Measurements from ENCODE around the gene XRN1.

Gene XRN1

DNA sequence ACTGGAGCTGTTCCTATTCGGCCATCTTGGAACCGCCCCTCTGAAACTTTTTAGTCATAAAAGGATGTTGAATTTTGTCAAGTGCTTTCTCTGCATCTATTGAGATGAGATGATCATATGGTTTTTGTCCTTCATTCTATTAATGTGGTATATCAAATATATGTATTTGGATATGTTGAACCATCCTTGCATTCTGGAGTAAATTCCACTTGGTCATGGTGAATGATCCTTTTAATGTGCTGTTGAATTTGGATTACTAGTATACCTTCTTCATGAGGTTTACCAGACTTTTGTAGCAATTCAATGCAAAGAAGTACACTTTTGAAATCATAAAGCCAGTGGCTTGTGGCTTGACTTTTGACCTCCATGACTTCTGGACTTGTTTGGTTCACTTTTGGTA is 33.4 kb upstream of the XRN1 start:
- no peak overlapping the region for H3K4me3 ChIP-seq (ENCODE audit: low read length)
- TF ChIP-seq, protein P1, sequence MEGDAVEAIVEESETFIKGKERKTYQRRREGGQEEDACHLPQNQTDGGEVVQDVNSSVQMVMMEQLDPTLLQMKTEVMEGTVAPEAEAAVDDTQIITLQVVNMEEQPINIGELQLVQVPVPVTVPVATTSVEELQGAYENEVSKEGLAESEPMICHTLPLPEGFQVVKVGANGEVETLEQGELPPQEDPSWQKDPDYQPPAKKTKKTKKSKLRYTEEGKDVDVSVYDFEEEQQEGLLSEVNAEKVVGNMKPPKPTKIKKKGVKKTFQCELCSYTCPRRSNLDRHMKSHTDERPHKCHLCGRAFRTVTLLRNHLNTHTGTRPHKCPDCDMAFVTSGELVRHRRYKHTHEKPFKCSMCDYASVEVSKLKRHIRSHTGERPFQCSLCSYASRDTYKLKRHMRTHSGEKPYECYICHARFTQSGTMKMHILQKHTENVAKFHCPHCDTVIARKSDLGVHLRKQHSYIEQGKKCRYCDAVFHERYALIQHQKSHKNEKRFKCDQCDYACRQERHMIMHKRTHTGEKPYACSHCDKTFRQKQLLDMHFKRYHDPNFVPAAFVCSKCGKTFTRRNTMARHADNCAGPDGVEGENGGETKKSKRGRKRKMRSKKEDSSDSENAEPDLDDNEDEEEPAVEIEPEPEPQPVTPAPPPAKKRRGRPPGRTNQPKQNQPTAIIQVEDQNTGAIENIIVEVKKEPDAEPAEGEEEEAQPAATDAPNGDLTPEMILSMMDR (conservative IDR thresholded peaks at IDR 0.05; ENCODE audit: low read length): no peak
- no peak for DNase-seq (ENCODE audit: low read depth)

DNA sequence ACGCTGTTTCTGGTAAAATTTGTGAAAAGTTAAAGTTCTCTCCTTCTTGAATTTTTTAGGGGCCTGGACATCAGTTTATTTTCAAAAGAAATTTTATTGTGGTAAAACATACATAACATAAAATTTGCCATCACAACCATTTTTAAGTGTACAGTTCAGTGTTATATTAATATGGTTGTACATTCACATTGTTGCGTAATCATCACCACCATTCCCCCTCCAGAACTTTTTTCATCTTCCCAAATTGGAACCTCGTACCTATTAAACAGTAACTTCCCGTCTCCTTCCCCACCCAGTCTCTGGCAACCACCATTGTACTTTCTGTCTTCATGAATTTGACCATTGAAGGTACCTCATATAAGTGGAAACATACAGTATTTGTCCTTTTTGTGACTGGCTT is 23.0 kb upstream of the XRN1 start:
- DNase-seq (ENCODE audit: low read depth): no peak
- TF ChIP-seq, protein P1 (conservative IDR thresholded peaks at IDR 0.05; ENCODE audit: low read length): no peak
- no peak overlapping the region for H3K4me3 ChIP-seq (ENCODE audit: low read length)

DNA sequence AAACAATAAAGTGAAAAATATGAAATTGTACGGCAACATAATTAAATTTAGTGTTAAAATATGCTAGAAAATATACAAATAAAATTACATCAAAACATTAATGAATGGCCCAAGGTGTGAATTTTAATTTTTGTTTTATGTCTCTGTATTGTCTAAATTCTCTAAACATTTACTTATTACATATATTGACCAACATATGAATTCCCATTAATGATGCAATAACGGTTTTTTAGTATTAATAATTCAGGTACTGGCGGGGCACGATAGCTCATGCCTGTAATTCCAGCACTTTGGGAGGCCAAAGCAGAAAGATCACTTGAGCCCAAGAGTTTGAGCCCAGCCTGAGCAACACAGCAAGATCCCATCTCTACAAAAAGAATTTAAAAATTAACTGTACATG is 20.6 kb upstream of the XRN1 start:
- DNase-seq (ENCODE audit: low read depth): no peak
- TF ChIP-seq, protein P1 (conservative IDR thresholded peaks at IDR 0.05; ENCODE audit: low read length): no peak
- H3K4me3 ChIP-seq (ENCODE audit: low read length): no peak overlapping the region

DNA sequence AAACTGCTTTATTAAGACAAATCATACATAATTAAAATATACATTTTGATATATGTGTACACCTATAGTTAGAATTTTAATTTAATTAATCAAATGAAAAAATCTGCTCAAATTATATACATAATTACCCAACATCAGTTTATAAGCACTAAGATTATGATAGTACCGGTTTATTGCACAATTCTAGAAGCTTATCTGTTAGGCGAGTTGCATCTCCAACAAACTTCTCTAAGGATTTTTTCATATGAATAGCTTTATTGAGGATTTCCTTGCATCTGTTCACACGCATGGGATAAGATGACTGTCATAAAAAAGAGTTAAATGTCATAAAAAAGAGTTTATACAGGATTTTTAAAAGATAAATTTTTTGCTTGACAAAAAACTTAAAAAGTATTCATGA is 19.9 kb upstream of the XRN1 start:
- TF ChIP-seq, protein P1 (conservative IDR thresholded peaks at IDR 0.05; ENCODE audit: low read length): no peak
- DNase-seq (ENCODE audit: low read depth): no peak
- H3K4me3 ChIP-seq (ENCODE audit: low read length): no peak overlapping the region

DNA sequence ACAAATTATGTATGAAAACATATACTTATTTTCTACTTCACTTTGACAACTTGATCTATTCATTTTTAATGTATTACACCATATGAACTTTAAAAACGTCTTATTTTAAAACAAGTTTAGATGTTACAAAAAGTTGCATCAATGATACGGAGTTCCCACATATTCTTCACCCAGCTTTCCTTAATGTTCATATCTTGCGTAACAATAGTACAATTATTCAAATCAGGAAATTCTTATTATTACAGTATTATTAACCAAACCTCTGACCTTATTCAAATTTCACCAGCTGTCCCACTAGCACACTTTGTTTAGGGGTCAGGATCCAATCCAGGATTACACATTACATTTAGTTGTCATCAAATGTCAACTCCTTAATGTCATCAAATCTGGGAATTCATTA is 12.9 kb upstream of the XRN1 start:
- DNase-seq (ENCODE audit: low read depth): no peak
- TF ChIP-seq, protein P1 (conservative IDR thresholded peaks at IDR 0.05; ENCODE audit: low read length): no peak
- H3K4me3 ChIP-seq (ENCODE audit: low read length): no peak overlapping the region

DNA sequence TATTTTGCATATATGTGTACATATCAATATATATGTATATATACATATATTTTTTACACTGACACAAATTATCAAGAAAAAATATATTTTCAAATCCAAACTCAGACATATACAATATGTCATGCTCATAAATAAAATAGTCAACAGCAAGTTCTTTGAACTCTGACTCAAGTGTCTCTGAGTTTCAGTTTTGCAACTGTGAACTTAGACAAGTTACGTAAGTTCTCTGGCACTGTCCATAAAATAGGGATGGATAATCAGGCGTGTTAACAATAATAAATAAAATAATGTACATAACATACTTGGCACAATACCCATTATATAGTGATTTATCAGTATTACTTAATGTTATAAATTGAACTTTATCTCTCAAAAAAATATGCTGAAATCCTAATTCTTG is 12.1 kb upstream of the XRN1 start:
- H3K4me3 ChIP-seq (ENCODE audit: low read length): no peak overlapping the region
- no peak for DNase-seq (ENCODE audit: low read depth)
- TF ChIP-seq, protein P1 (conservative IDR thresholded peaks at IDR 0.05; ENCODE audit: low read length): no peak

DNA sequence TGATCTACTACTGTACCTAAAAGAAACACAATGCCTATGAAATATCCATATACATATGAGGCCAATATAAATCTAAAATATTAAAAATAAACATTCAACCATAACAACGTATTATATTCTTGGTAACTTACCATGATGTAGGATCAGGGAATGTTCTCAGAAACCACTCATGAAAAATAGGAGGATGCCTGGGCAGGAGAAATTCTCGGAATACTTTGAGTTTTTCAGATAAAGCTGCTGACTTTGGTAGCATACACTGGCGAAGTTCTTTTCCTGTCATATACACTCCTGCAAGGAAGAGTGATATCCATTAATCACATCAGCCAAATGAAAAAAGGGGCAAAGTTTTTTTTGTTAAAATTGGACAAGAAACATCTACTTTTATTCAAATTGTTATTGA is 11.3 kb upstream of the XRN1 start:
- H3K4me3 ChIP-seq (ENCODE audit: low read length): no peak overlapping the region
- no peak for DNase-seq (ENCODE audit: low read depth)
- TF ChIP-seq, protein P1 (conservative IDR thresholded peaks at IDR 0.05; ENCODE audit: low read length): no peak

Measured in AG10803 (cell line).